Breast epithelium (tissue), 4 donors: ENCODE data around the gene CAMKK1. TPM values are rescaled to one million over a fixed set of nuclear protein-coding genes. Genes with fewer than 3 reads are reported as not detected.

ENCODE experiments used
- DNase-seq, 2 donors: peaks; one replicate each; pipeline ENCODE4 v3.0.0-alpha.2; 2019; ENCODE audit warnings: low spot score in 2 of 2
- H3K27ac ChIP-seq, 2 donors: fragments of 200-600 bp; sonication (generic) in 1 of 2; one replicate each; pipeline ENCODE4 v1.5.1; 2016 to 2019; ENCODE audit warnings: mild to moderate bottlenecking in 1 of 2
- H3K27me3 ChIP-seq, 2 donors: fragments of 200-600 bp; sonication (generic) in 1 of 2; one replicate each; pipeline versions ENCODE4 v1.5.1 to v1.6.0; 2017 to 2019; ENCODE audit warnings: control low read depth in 1 of 2, mild to moderate bottlenecking in 1 of 2
- H3K36me3 ChIP-seq: fragments of 200-600 bp; one replicate; pipeline ENCODE4 v1.5.1; 2019
- H3K4me1 ChIP-seq, 2 donors: fragments of 200-600 bp; sonication (generic); one replicate each; pipeline ENCODE4 v1.5.1; 2016 to 2019; ENCODE audit warnings: control low read depth in 1 of 2
- H3K4me3 ChIP-seq, 3 donors: fragments of 200-600 bp; sonication (generic); 1 replicate in 2 of 3; 2 replicates in 1 of 3; pipeline ENCODE4 v1.5.1; 2016 to 2019; ENCODE audit warnings: mild to moderate bottlenecking in 3 of 3, moderate library complexity in 2 of 3
- H3K9me3 ChIP-seq, 2 donors: fragments of 200-600 bp; sonication (generic) in 1 of 2; one replicate each; pipeline ENCODE4 v1.5.1; 2016 to 2019; ENCODE audit warnings: control low read depth in 1 of 2
- CTCF ChIP-seq, 3 donors: fragments of 450-650 bp; IDR thresholded peaks; one replicate each; pipeline ENCODE4 v1.5.1; 2016 to 2017; ENCODE audit warnings: antibody characterized with exemption in 3 of 3, mild to moderate bottlenecking in 3 of 3, moderate library complexity in 3 of 3
- POLR2A ChIP-seq: fragments of 450-650 bp; IDR thresholded peaks from one replicate; pipeline ENCODE4 v1.6.1; 2016; ENCODE audit warnings: antibody characterized with exemption, mild to moderate bottlenecking, moderate library complexity
- POLR2AphosphoS5 ChIP-seq, 3 donors: sonication (generic); formaldehyde crosslinking; IDR thresholded peaks; one replicate each; pipeline ENCODE4 v1.6.1; 2017; ENCODE audit warnings: antibody characterized with exemption in 3 of 3
- intact Hi-C: fragments of 100-400 bp; cut with DNase I; formaldehyde crosslinking; loops from one replicate; pipeline ENCODE4 v1.15.1; 2023; ENCODE audit warnings: low total_unique reads
- total RNA-seq, 3 donors: library from RNA; depleted of rRNA; stranded (reverse); fragments of >200 nt; gene quantifications; one replicate each; pipeline ENCODE4 v1.1.0, GENCODE V29; 2016

CAMKK1 gene
- total RNA-seq, 3 donors from 2014 or later = 3.0 to 7.8 (median 6.9) TPM

- no peaks in the 10 kb centered on the region for H3K36me3 ChIP-seq
Observed at GRCh38 chr17:3870871-3871306, 22.0 kb downstream of the CAMKK1 start.

GRCh38 chr17:3867606-3868005, 25.2 kb downstream of the CAMKK1 start:
- Histone ChIP-seq H3K27me3 (no peaks in the 10 kb centered on the region), H3K9me3 (no peaks in the 10 kb centered on the region), H3K4me1 (no peaks in the 10 kb centered on the region), H3K27ac (no peak overlapping the region), H3K36me3 (no peaks in the 10 kb centered on the region), H3K4me3 (no peak overlapping the region)
- intact Hi-C loops = no loop called here
- no peak for TF ChIP-seq CTCF (IDR thresholded peaks at IDR 0.05)
- DNase-seq = no peak

More at GRCh38 chr17:3870871-3871306, 22.0 kb downstream of the CAMKK1 start:
- H3K9me3 ChIP-seq = no peaks in the 10 kb centered on the region
- H3K4me3 ChIP-seq = no peak overlapping the region
- TF ChIP-seq CTCF (IDR thresholded peaks at IDR 0.05) (no peak), POLR2A (no peak), POLR2AphosphoS5 (IDR thresholded peaks at IDR 0.05) (no peak)
- no peak overlapping the region for H3K27ac ChIP-seq
- no peak for DNase-seq
- no peaks in the 10 kb centered on the region for H3K4me1 ChIP-seq
- H3K27me3 ChIP-seq = no peaks in the 10 kb centered on the region
- intact Hi-C loops = no loop called here

GRCh38 chr17:3867106-3867505, 25.7 kb downstream of the CAMKK1 start:
- Histone ChIP-seq H3K9me3 (no peaks in the 10 kb centered on the region), H3K4me1 (no peaks in the 10 kb centered on the region), H3K36me3 (no peaks in the 10 kb centered on the region), H3K4me3 (no peak overlapping the region), H3K27me3 (no peaks in the 10 kb centered on the region), H3K27ac (no peak overlapping the region)
- no peak for TF ChIP-seq CTCF (IDR thresholded peaks at IDR 0.05)
- no peak for TF ChIP-seq POLR2AphosphoS5 (IDR thresholded peaks at IDR 0.05)
- no peak for TF ChIP-seq POLR2A
- intact Hi-C loops = no loop called here
- DNase-seq = no peak

GRCh38 chr17:3866276-3866675, 26.6 kb downstream of the CAMKK1 start:
- Histone ChIP-seq H3K27ac (no peak overlapping the region), H3K9me3 (no peaks in the 10 kb centered on the region), H3K27me3 (no peaks in the 10 kb centered on the region), H3K36me3 (no peaks in the 10 kb centered on the region), H3K4me1 (no peaks in the 10 kb centered on the region), H3K4me3 (no peak overlapping the region)
- intact Hi-C loops = no loop called here
- DNase-seq = no peak
- TF ChIP-seq CTCF (IDR thresholded peaks at IDR 0.05) (no peak), POLR2AphosphoS5 (IDR thresholded peaks at IDR 0.05) (no peak), POLR2A (no peak)

GRCh38 chr17:3865176-3865575, 27.7 kb downstream of the CAMKK1 start:
- DNase-seq = no peak
- intact Hi-C loops = no loop called here
- Histone ChIP-seq H3K27ac (no peak overlapping the region), H3K4me3 (no peak overlapping the region), H3K4me1 (no peaks in the 10 kb centered on the region), H3K36me3 (no peaks in the 10 kb centered on the region), H3K9me3 (no peaks in the 10 kb centered on the region), H3K27me3 (no peaks in the 10 kb centered on the region)
- TF ChIP-seq POLR2A (no peak), CTCF (IDR thresholded peaks at IDR 0.05) (no peak)
